ENCODE measurements around the gene ACBD5.
A peak's percentile ranks its signal among the peaks of the same experiment; 100 is the strongest.
"Not testable (repeated sequence)": the region's sequence is repeated elsewhere in the genome, so short reads cannot be mapped to it uniquely, and the experiment has no call there.

Gene ACBD5

GRCh38 chr10:27207350-27207749, 33.2 kb downstream of the ACBD5 start:
- Mint-ChIP-seq H3K4me3 (no peak overlapping the region), H3K27me3 (no peaks in the 10 kb centered on the region), H3K9me3 (ENCODE audit: low read depth) (no peaks in the 10 kb centered on the region), H3K36me3 (peaks cover 4% of the 10 kb centered on the region), H3K27ac (no peak overlapping the region), H3K4me1 (ENCODE audit: low read depth) (no peaks in the 10 kb centered on the region)

- peaks cover 4% of the 10 kb centered on the region for H3K36me3 Mint-ChIP-seq
- no peaks in the 10 kb centered on the region for H3K27me3 Mint-ChIP-seq
- no peak overlapping the region for H3K27ac Mint-ChIP-seq
- H3K4me1 Mint-ChIP-seq (ENCODE audit: low read depth), result no peaks in the 10 kb centered on the region
- H3K9me3 Mint-ChIP-seq (ENCODE audit: low read depth), result no peaks in the 10 kb centered on the region
- H3K4me3 Mint-ChIP-seq, result no peak overlapping the region
These were observed 36.8 kb downstream of the ACBD5 start for GRCh38 chr10:27203806-27204205.

GRCh38 chr10:27197980-27198620, 42.5 kb downstream of the ACBD5 start:
- H3K27ac Mint-ChIP-seq, result peak overlapping the region; percentile 10
- H3K27me3 Mint-ChIP-seq, result no peaks in the 10 kb centered on the region
- no peaks in the 10 kb centered on the region for H3K9me3 Mint-ChIP-seq (ENCODE audit: low read depth)

GRCh38 chr10:27192284-27192683, 48.3 kb downstream of the ACBD5 start:
- Mint-ChIP-seq H3K36me3 (no peaks in the 10 kb centered on the region), H3K27ac (no peak overlapping the region), H3K4me1 (ENCODE audit: low read depth) (no peaks in the 10 kb centered on the region), H3K27me3 (no peaks in the 10 kb centered on the region), H3K4me3 (no peak overlapping the region), H3K9me3 (ENCODE audit: low read depth) (no peaks in the 10 kb centered on the region)

More at GRCh38 chr10:27197980-27198620, 42.5 kb downstream of the ACBD5 start:
- H3K4me1 Mint-ChIP-seq (ENCODE audit: low read depth), result no peaks in the 10 kb centered on the region
- no peak overlapping the region for H3K4me3 Mint-ChIP-seq
- H3K36me3 Mint-ChIP-seq, result peaks cover 2% of the 10 kb centered on the region

- no peak overlapping the region for H3K27ac Mint-ChIP-seq
- H3K4me3 Mint-ChIP-seq, result no peak overlapping the region
- no peaks in the 10 kb centered on the region for H3K4me1 Mint-ChIP-seq (ENCODE audit: low read depth)
- H3K27me3 Mint-ChIP-seq, result no peaks in the 10 kb centered on the region
- peaks cover 2% of the 10 kb centered on the region for H3K36me3 Mint-ChIP-seq
- no peaks in the 10 kb centered on the region for H3K9me3 Mint-ChIP-seq (ENCODE audit: low read depth)
These were observed 50.1 kb downstream of the ACBD5 start for GRCh38 chr10:27190508-27190907.

GRCh38 chr10:27188897-27189296, 51.7 kb downstream of the ACBD5 start:
- Mint-ChIP-seq H3K36me3 (peaks cover 10% of the 10 kb centered on the region), H3K27ac (no peak overlapping the region), H3K27me3 (no peaks in the 10 kb centered on the region), H3K4me3 (no peak overlapping the region), H3K4me1 (ENCODE audit: low read depth) (no peaks in the 10 kb centered on the region), H3K9me3 (ENCODE audit: low read depth) (no peaks in the 10 kb centered on the region)

GRCh38 chr10:27188259-27188658, 52.3 kb downstream of the ACBD5 start:
- no peaks in the 10 kb centered on the region for H3K27me3 Mint-ChIP-seq
- H3K27ac Mint-ChIP-seq, result no peak overlapping the region

GRCh38 chr10:27169849-27170248, 70.7 kb downstream of the ACBD5 start:
- Mint-ChIP-seq H3K4me3 (no peak overlapping the region), H3K27me3 (no peaks in the 10 kb centered on the region), H3K36me3 (peaks cover 13% of the 10 kb centered on the region), H3K27ac (peak overlapping the region; percentile 51), H3K4me1 (ENCODE audit: low read depth) (peaks cover 8% of the 10 kb centered on the region), H3K9me3 (ENCODE audit: low read depth) (no peaks in the 10 kb centered on the region)

More at GRCh38 chr10:27188259-27188658, 52.3 kb downstream of the ACBD5 start:
- Mint-ChIP-seq H3K36me3 (peaks cover 11% of the 10 kb centered on the region), H3K4me3 (no peak overlapping the region), H3K9me3 (ENCODE audit: low read depth) (no peaks in the 10 kb centered on the region), H3K4me1 (ENCODE audit: low read depth) (no peaks in the 10 kb centered on the region)

GRCh38 chr10:27158421-27158820, 82.2 kb downstream of the ACBD5 start:
- Mint-ChIP-seq H3K27me3 (no peaks in the 10 kb centered on the region), H3K4me3 (peak overlapping the region; percentile 31), H3K4me1 (ENCODE audit: low read depth) (peaks cover 18% of the 10 kb centered on the region), H3K9me3 (ENCODE audit: low read depth) (no peaks in the 10 kb centered on the region), H3K36me3 (peaks cover 14% of the 10 kb centered on the region), H3K27ac (no peak overlapping the region)

- Mint-ChIP-seq H3K27me3 (no peaks in the 10 kb centered on the region), H3K27ac (peak overlapping the region; percentile 61), H3K9me3 (ENCODE audit: low read depth) (no peaks in the 10 kb centered on the region), H3K4me1 (ENCODE audit: low read depth) (peaks cover 27% of the 10 kb centered on the region), H3K36me3 (peaks cover 17% of the 10 kb centered on the region), H3K4me3 (peak overlapping the region; percentile 100)
These were observed 83.4 kb downstream of the ACBD5 start for GRCh38 chr10:27157150-27157549.

- not testable (repeated sequence) for H3K27ac Mint-ChIP-seq; H3K9me3 Mint-ChIP-seq (ENCODE audit: low read depth); H3K27me3 Mint-ChIP-seq
- H3K4me1 Mint-ChIP-seq (ENCODE audit: low read depth), result peaks cover 31% of the 10 kb centered on the region
- peak overlapping the region; percentile 100 for H3K4me3 Mint-ChIP-seq
- H3K36me3 Mint-ChIP-seq, result peaks cover 14% of the 10 kb centered on the region
These were observed 84.0 kb downstream of the ACBD5 start for GRCh38 chr10:27156566-27156965.

- Mint-ChIP-seq H3K4me1 (ENCODE audit: low read depth) (peaks cover 40% of the 10 kb centered on the region), H3K27ac (peak within 1 kb of the TSS; percentile 100), H3K4me3 (peak within 1 kb of the TSS; percentile 100), H3K36me3 (peaks cover 13% of the 10 kb centered on the region), H3K27me3 (no peaks in the 10 kb centered on the region), H3K9me3 (ENCODE audit: low read depth) (no peaks in the 10 kb centered on the region)
These were observed 85.4 kb downstream of the ACBD5 start, which contains the start of gene MASTL for GRCh38 chr10:27155066-27155754. Gene MASTL, plus strand, starts transcription at chr10:27155352. Its CDS starts 75 bp downstream, at chr10:27155427.

GRCh38 chr10:27153845-27154193, 86.8 kb downstream of the ACBD5 start:
- Mint-ChIP-seq H3K27me3 (no peaks in the 10 kb centered on the region), H3K9me3 (ENCODE audit: low read depth) (no peaks in the 10 kb centered on the region), H3K4me3 (peak overlapping the region; percentile 100), H3K27ac (peak overlapping the region; percentile 100), H3K4me1 (ENCODE audit: low read depth) (peaks cover 48% of the 10 kb centered on the region), H3K36me3 (peaks cover 13% of the 10 kb centered on the region)

- Mint-ChIP-seq H3K4me3 (peak overlapping the region; percentile 100), H3K36me3 (peaks cover 10% of the 10 kb centered on the region), H3K4me1 (ENCODE audit: low read depth) (peaks cover 52% of the 10 kb centered on the region), H3K9me3 (ENCODE audit: low read depth) (no peaks in the 10 kb centered on the region), H3K27me3 (no peaks in the 10 kb centered on the region), H3K27ac (peak overlapping the region; percentile 100)
These were observed 87.3 kb downstream of the ACBD5 start for GRCh38 chr10:27153329-27153728.

GRCh38 chr10:27152687-27153086, 87.9 kb downstream of the ACBD5 start:
- no peaks in the 10 kb centered on the region for H3K27me3 Mint-ChIP-seq
- peak overlapping the region; percentile 100 for H3K27ac Mint-ChIP-seq
- H3K4me3 Mint-ChIP-seq, result peak overlapping the region; percentile 100
- no peaks in the 10 kb centered on the region for H3K9me3 Mint-ChIP-seq (ENCODE audit: low read depth)
- peaks cover 6% of the 10 kb centered on the region for H3K36me3 Mint-ChIP-seq
- peaks cover 52% of the 10 kb centered on the region for H3K4me1 Mint-ChIP-seq (ENCODE audit: low read depth)

All from activated naive CD8-positive, alpha-beta T cell (primary cell).